BJ (cell line): ENCODE data around the gene UROC1. TPM values are rescaled to one million over a fixed set of nuclear protein-coding genes. Genes with fewer than 3 reads are reported as not detected.

Experiments
- CTCF ChIA-PET: fragments of 350-600 bp; formaldehyde crosslinking; extraction: SDS; loops from one replicate; lab custom pipeline; 2021; ENCODE audit warnings: antibody characterized with exemption, inconsistent platforms; lab: Yijun Ruan, JAX
- POLR2A ChIA-PET: fragments of 300-600 bp; sonication (Branson Sonifier 250); formaldehyde crosslinking; extraction: SDS; loops from one replicate; lab custom pipeline; 2021; ENCODE audit warnings: antibody characterized with exemption; lab: Charles Lee
- DNase-seq: peaks from one replicate; pipeline ENCODE4 v3.0.0-alpha.2; 2011; ENCODE audit warnings: low read depth
- H3K27me3 ChIP-seq: 2 replicates; pipeline ENCODE4 v1.6.0; 2011; ENCODE audit warnings: low read length; ENCODE audit not compliant: control insufficient read depth, insufficient read depth
- H3K36me3 ChIP-seq: 2 replicates; pipeline ENCODE4 v1.5.1; 2011; ENCODE audit warnings: low read length; ENCODE audit not compliant: control insufficient read depth, insufficient read depth
- H3K4me3 ChIP-seq: 2 replicates; pipeline ENCODE4 v1.5.1; 2011; ENCODE audit warnings: low read depth, mild to moderate bottlenecking, control low read depth, low read length
- CTCF ChIP-seq: IDR thresholded peaks from 2 replicates; pipeline ENCODE4 v1.5.1; 2011; ENCODE audit warnings: low read depth, mild to moderate bottlenecking, control low read depth, inconsistent platforms, low read length, moderate library complexity; ENCODE audit not compliant: insufficient read depth
- polyA plus RNA-seq: library from polyadenylated mRNA; depleted of rRNA; stranded (reverse); fragments of >200 nt; gene quantifications from 2 replicates; pipeline ENCODE4 v1.2.3, GENCODE V29; 2011

The UROC1 gene
- polyA plus RNA-seq, 1 experiment = not detected

GRCh38 chr3:126476166-126477060 lies 41.2 kb downstream of the UROC1 start:
- H3K36me3 ChIP-seq = no peaks in the 10 kb centered on the region; the same call in 1 of the 2 replicates
- CTCF ChIA-PET = interaction anchor here (0.5 to 1.5 kb wide), 5 partner anchors 8 to 1068 kb away, joined by 3 to 4 read pairs (median 3); no protein-coding TSS in a partner anchor
- POLR2A ChIA-PET = no interaction called here
- H3K27me3 ChIP-seq = no peaks in the 10 kb centered on the region
- no peak for DNase-seq
- peak overlapping the region; percentile 56 for H3K4me3 ChIP-seq
- no peak for TF ChIP-seq CTCF

- no peaks in the 10 kb centered on the region; the same call in none of the 2 replicates for H3K36me3 ChIP-seq
- H3K4me3 ChIP-seq = peak within 1 kb of the TSS; percentile 74
- CTCF ChIA-PET = interaction anchor here (0.8 to 1.5 kb wide), 5 partner anchors 9 to 1069 kb away, joined by 3 to 4 read pairs (median 4); no protein-coding TSS in a partner anchor
- peak; percentile 65 for DNase-seq
- TF ChIP-seq CTCF = peak; percentile 42
- no peaks in the 10 kb centered on the region for H3K27me3 ChIP-seq
- POLR2A ChIA-PET = no interaction called here
Observed at GRCh38 chr3:126475413-126476114, 42.0 kb downstream of the UROC1 start, which contains the start of gene ZXDC. TSS of gene ZXDC (minus strand) at chr3:126475891. CDS start at chr3:126475865, 26 bp downstream.

GRCh38 chr3:126474498-126475412 lies 42.8 kb downstream of the UROC1 start:
- peak overlapping the region; percentile 74 for H3K4me3 ChIP-seq
- CTCF ChIA-PET = interaction anchor here (1.0 to 1.1 kb wide), 3 partner anchors 15 to 341 kb away, joined by 3 to 4 read pairs (median 4); no protein-coding TSS in a partner anchor
- DNase-seq = no peak
- H3K27me3 ChIP-seq = no peaks in the 10 kb centered on the region
- no peak for TF ChIP-seq CTCF
- POLR2A ChIA-PET = no interaction called here
- H3K36me3 ChIP-seq = peaks cover 7% of the 10 kb centered on the region

GRCh38 chr3:126473292-126474168 lies 44.0 kb downstream of the UROC1 start:
- no peak for TF ChIP-seq CTCF
- ChIA-PET CTCF (no interaction called here), POLR2A (interaction anchor here (0.6 kb wide), 1 partner anchor 1122 kb away, joined by 4 read pairs; no protein-coding TSS in a partner anchor)
- Histone ChIP-seq H3K27me3 (no peaks in the 10 kb centered on the region), H3K36me3 (peaks cover 13% of the 10 kb centered on the region), H3K4me3 (peak overlapping the region; percentile 15; the same call in 1 of the 2 replicates)
- no peak for DNase-seq
